ENCODE measurements around the gene SIRT4.

DNA sequence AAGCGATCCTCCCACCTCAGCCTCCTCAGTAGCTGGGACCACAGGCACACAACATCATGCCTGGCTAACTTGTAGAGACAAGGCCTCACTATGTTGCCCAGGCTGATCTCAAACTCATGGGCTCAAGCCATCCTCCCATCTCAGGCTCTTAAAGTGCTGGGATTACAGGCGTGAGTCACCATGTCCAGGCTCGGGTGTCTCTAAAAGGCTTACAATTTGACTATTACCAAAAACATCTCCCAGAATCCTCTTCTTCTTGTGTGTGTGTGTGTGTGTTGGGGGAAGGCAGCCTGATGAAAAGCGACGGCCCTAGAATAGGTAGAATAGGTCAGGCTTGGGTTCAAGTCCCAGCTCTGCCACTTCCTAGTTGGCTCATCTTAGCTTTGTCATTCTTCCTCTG is 50.0 kb downstream of the SIRT4 start:
- TF ChIP-seq, protein P1, sequence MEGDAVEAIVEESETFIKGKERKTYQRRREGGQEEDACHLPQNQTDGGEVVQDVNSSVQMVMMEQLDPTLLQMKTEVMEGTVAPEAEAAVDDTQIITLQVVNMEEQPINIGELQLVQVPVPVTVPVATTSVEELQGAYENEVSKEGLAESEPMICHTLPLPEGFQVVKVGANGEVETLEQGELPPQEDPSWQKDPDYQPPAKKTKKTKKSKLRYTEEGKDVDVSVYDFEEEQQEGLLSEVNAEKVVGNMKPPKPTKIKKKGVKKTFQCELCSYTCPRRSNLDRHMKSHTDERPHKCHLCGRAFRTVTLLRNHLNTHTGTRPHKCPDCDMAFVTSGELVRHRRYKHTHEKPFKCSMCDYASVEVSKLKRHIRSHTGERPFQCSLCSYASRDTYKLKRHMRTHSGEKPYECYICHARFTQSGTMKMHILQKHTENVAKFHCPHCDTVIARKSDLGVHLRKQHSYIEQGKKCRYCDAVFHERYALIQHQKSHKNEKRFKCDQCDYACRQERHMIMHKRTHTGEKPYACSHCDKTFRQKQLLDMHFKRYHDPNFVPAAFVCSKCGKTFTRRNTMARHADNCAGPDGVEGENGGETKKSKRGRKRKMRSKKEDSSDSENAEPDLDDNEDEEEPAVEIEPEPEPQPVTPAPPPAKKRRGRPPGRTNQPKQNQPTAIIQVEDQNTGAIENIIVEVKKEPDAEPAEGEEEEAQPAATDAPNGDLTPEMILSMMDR (IDR thresholded peaks at IDR 0.05): no peak
- TF ChIP-seq POLR2A (IDR thresholded peaks at IDR 0.05): no peak
